Measurements from ENCODE around the gene RBX1. TPM values are rescaled to one million over a fixed set of nuclear protein-coding genes. Genes with fewer than 3 reads are reported as not detected.
"Not testable (repeated sequence)": the region's sequence is repeated elsewhere in the genome, so short reads cannot be mapped to it uniquely, and the experiment has no call there.

Gene RBX1
- 10 to 100 TPM; 31.8 to 32.7 TPM for total RNA-seq

- H3K27ac ChIP-seq: peak within 1 kb of the TSS; percentile 95 to 96
- peaks cover 0 to 21% of the 10 kb centered on the region in 2 donors for H3K4me1 ChIP-seq (ENCODE audit: control insufficient read depth in 1 of 2, low read depth in 2 of 2)
- peak; percentile 97 for ATAC-seq (ENCODE audit: insufficient number of reproducible peaks, low FRiP score, low read depth)
These were observed at the start of gene RBX1 for GRCh38 chr22:40950962-40951794. Gene RBX1 (plus strand): TSS chr22:40951378. CDS start chr22:40951399, 21 bp downstream.

GRCh38 chr22:40904101-40904500 is 47.1 kb upstream of the RBX1 start:
- H3K36me3 ChIP-seq: peaks cover 7% of the 10 kb centered on the region
- no peak for TF ChIP-seq CTCF (IDR thresholded peaks at IDR 0.05)
- H3K9me3 ChIP-seq: no peaks in the 10 kb centered on the region
- DNase-seq (ENCODE audit: low spot score): no peak
- no peaks in the 10 kb centered on the region for H3K27me3 ChIP-seq (replicated peaks; ENCODE audit: insufficient read depth)
- ATAC-seq (ENCODE audit: insufficient number of reproducible peaks, low FRiP score, low read depth): no peak
- H3K27ac ChIP-seq: no peak overlapping the region
- no peaks in the 10 kb centered on the region for H3K4me1 ChIP-seq (ENCODE audit: control insufficient read depth in 1 of 2, low read depth in 2 of 2)
- no peak overlapping the region for H3K4me3 ChIP-seq

More at GRCh38 chr22:40950962-40951794, at the start of gene RBX1:
- TF ChIP-seq CTCF (IDR thresholded peaks at IDR 0.05): no peak
- peak; percentile 96 for DNase-seq (ENCODE audit: low spot score)
- H3K27me3 ChIP-seq (replicated peaks; ENCODE audit: insufficient read depth): no peaks in the 10 kb centered on the region
- peak within 1 kb of the TSS; percentile 96 for H3K4me3 ChIP-seq
- H3K36me3 ChIP-seq: peaks cover 7% of the 10 kb centered on the region
- no peaks in the 10 kb centered on the region for H3K9me3 ChIP-seq

GRCh38 chr22:40908895-40909294 is 42.3 kb upstream of the RBX1 start:
- Histone ChIP-seq H3K27ac (no peak overlapping the region), H3K36me3 (peaks cover 12% of the 10 kb centered on the region), H3K4me1 (ENCODE audit: control insufficient read depth in 1 of 2, low read depth in 2 of 2) (no peaks in the 10 kb centered on the region), H3K4me3 (no peak overlapping the region), H3K27me3 (replicated peaks; ENCODE audit: insufficient read depth) (no peaks in the 10 kb centered on the region), H3K9me3 (no peaks in the 10 kb centered on the region)
- no peak for DNase-seq (ENCODE audit: low spot score)
- no peak for ATAC-seq (ENCODE audit: insufficient number of reproducible peaks, low FRiP score, low read depth)
- TF ChIP-seq CTCF (IDR thresholded peaks at IDR 0.05): no peak

GRCh38 chr22:40911772-40912171 is 39.4 kb upstream of the RBX1 start:
- Histone ChIP-seq H3K27me3 (replicated peaks; ENCODE audit: insufficient read depth) (no peaks in the 10 kb centered on the region), H3K4me3 (no peak overlapping the region), H3K4me1 (ENCODE audit: control insufficient read depth in 1 of 2, low read depth in 2 of 2) (no peaks in the 10 kb centered on the region), H3K9me3 (no peaks in the 10 kb centered on the region), H3K27ac (no peak overlapping the region), H3K36me3 (peaks cover 16% of the 10 kb centered on the region)
- ATAC-seq (ENCODE audit: insufficient number of reproducible peaks, low FRiP score, low read depth): no peak
- DNase-seq (ENCODE audit: low spot score): no peak
- no peak for TF ChIP-seq CTCF (IDR thresholded peaks at IDR 0.05)

- H3K9me3 ChIP-seq; H3K4me3 ChIP-seq; ATAC-seq (ENCODE audit: insufficient number of reproducible peaks, low FRiP score, low read depth); H3K4me1 ChIP-seq (ENCODE audit: control insufficient read depth in 1 of 2, low read depth in 2 of 2); DNase-seq (ENCODE audit: low spot score); H3K27ac ChIP-seq; H3K27me3 ChIP-seq (replicated peaks; ENCODE audit: insufficient read depth): not testable (repeated sequence)
- H3K36me3 ChIP-seq: peaks cover 16% of the 10 kb centered on the region
These were observed 38.2 kb upstream of the RBX1 start for GRCh38 chr22:40912987-40913386.

Data from thoracic aorta (tissue), 2 donors.